ENCODE measurements around the gene COL23A1. TPM values are rescaled to one million over a fixed set of nuclear protein-coding genes. Genes with fewer than 3 reads are reported as not detected.
"Not testable (repeated sequence)": the region's sequence is repeated elsewhere in the genome, so short reads cannot be mapped to it uniquely, and the experiment has no call there.

Gene COL23A1
- total RNA-seq, 1 experiment from 2014 or later, result 15.0 TPM

GRCh38 chr5:178370102-178370501 lies 220.1 kb downstream of the COL23A1 start:
- no peak for TF ChIP-seq GRHL2 (CRISPR knock-in tag; IDR thresholded peaks at IDR 0.05; ENCODE audit: insufficient replicate concordance, severe bottlenecking)
- no peak for TF ChIP-seq KAT7 (CRISPR knock-in tag; IDR thresholded peaks at IDR 0.05; ENCODE audit: borderline replicate concordance)
- TF ChIP-seq HMGA2 (CRISPR knock-in tag; IDR thresholded peaks at IDR 0.05), result no peak
- no peak for TF ChIP-seq FOXP1 (CRISPR knock-in tag; IDR thresholded peaks at IDR 0.05; ENCODE audit: borderline replicate concordance)
- no peak for TF ChIP-seq E2F4 (CRISPR knock-in tag; IDR thresholded peaks at IDR 0.05; ENCODE audit: borderline replicate concordance, low read depth)
- TF ChIP-seq, protein P1, sequence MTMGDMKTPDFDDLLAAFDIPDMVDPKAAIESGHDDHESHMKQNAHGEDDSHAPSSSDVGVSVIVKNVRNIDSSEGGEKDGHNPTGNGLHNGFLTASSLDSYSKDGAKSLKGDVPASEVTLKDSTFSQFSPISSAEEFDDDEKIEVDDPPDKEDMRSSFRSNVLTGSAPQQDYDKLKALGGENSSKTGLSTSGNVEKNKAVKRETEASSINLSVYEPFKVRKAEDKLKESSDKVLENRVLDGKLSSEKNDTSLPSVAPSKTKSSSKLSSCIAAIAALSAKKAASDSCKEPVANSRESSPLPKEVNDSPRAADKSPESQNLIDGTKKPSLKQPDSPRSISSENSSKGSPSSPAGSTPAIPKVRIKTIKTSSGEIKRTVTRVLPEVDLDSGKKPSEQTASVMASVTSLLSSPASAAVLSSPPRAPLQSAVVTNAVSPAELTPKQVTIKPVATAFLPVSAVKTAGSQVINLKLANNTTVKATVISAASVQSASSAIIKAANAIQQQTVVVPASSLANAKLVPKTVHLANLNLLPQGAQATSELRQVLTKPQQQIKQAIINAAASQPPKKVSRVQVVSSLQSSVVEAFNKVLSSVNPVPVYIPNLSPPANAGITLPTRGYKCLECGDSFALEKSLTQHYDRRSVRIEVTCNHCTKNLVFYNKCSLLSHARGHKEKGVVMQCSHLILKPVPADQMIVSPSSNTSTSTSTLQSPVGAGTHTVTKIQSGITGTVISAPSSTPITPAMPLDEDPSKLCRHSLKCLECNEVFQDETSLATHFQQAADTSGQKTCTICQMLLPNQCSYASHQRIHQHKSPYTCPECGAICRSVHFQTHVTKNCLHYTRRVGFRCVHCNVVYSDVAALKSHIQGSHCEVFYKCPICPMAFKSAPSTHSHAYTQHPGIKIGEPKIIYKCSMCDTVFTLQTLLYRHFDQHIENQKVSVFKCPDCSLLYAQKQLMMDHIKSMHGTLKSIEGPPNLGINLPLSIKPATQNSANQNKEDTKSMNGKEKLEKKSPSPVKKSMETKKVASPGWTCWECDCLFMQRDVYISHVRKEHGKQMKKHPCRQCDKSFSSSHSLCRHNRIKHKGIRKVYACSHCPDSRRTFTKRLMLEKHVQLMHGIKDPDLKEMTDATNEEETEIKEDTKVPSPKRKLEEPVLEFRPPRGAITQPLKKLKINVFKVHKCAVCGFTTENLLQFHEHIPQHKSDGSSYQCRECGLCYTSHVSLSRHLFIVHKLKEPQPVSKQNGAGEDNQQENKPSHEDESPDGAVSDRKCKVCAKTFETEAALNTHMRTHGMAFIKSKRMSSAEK (CRISPR knock-in tag; IDR thresholded peaks at IDR 0.05; ENCODE audit: borderline replicate concordance), result no peak
- no peak for TF ChIP-seq ATF2 (CRISPR knock-in tag; IDR thresholded peaks at IDR 0.05; ENCODE audit: borderline replicate concordance, low read depth)
- no peak for TF ChIP-seq CREM (CRISPR knock-in tag; IDR thresholded peaks at IDR 0.05)
- no peak for TF ChIP-seq ZBTB21 (CRISPR knock-in tag; IDR thresholded peaks at IDR 0.05; ENCODE audit: borderline replicate concordance)
- TF ChIP-seq USF2 (CRISPR knock-in tag; IDR thresholded peaks at IDR 0.05), result no peak
- TF ChIP-seq, protein P2, sequence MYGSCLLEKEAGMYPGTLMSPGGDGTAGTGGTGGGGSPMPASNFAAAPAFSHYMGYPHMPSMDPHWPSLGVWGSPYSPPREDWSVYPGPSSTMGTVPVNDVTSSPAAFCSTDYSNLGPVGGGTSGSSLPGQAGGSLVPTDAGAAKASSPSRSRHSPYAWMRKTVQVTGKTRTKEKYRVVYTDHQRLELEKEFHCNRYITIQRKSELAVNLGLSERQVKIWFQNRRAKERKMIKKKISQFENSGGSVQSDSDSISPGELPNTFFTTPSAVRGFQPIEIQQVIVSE (CRISPR knock-in tag; IDR thresholded peaks at IDR 0.05; ENCODE audit: borderline replicate concordance), result no peak
- peaks cover 17% of the 10 kb centered on the region for H3K36me3 Mint-ChIP-seq
- ATAC-seq (no peak), DNase-seq (ENCODE audit: low spot score) (no peak)
- CTCF ChIA-PET, result no interaction called here
- H3K9me3 Mint-ChIP-seq, result peaks cover 15% of the 10 kb centered on the region
- H3K27ac Mint-ChIP-seq, result no peak overlapping the region
- peaks cover 25% of the 10 kb centered on the region for H3K4me1 Mint-ChIP-seq
- POLR2A ChIA-PET, result no interaction called here
- H3K4me3 Mint-ChIP-seq, result no peak overlapping the region
- no peaks in the 10 kb centered on the region; the same call in 1 of the 2 replicates for H3K27me3 Mint-ChIP-seq (ENCODE audit: low read depth)

GRCh38 chr5:178369469-178369868 lies 220.7 kb downstream of the COL23A1 start:
- H3K36me3 Mint-ChIP-seq, result peaks cover 17% of the 10 kb centered on the region
- H3K27me3 Mint-ChIP-seq (ENCODE audit: low read depth); H3K27ac Mint-ChIP-seq; H3K4me3 Mint-ChIP-seq; DNase-seq (ENCODE audit: low spot score); POLR2A ChIA-PET; CTCF ChIA-PET; ATAC-seq: not testable (repeated sequence)
- peaks cover 15% of the 10 kb centered on the region for H3K9me3 Mint-ChIP-seq
- peaks cover 25% of the 10 kb centered on the region for H3K4me1 Mint-ChIP-seq

- H3K4me1 Mint-ChIP-seq, result peaks cover 25% of the 10 kb centered on the region
- TF ChIP-seq ZNF281 (CRISPR knock-in tag; IDR thresholded peaks at IDR 0.05) (no peak), SMAD4 (CRISPR knock-in tag; IDR thresholded peaks at IDR 0.05) (no peak), ZNF425 (CRISPR knock-in tag; conservative IDR thresholded peaks at IDR 0.05) (no peak), FOXP1 (CRISPR knock-in tag; IDR thresholded peaks at IDR 0.05; ENCODE audit: borderline replicate concordance) (no peak), TP53 (CRISPR knock-in tag; IDR thresholded peaks at IDR 0.05) (no peak), ZNF138 (CRISPR knock-in tag; conservative IDR thresholded peaks at IDR 0.05) (no peak), TEAD1 (CRISPR knock-in tag; IDR thresholded peaks at IDR 0.05) (no peak)
Observed at GRCh38 chr5:178368716-178369300, 221.4 kb downstream of the COL23A1 start.

More at GRCh38 chr5:178368716-178369300, 221.4 kb downstream of the COL23A1 start:
- DNase-seq (ENCODE audit: low spot score), result no peak
- Mint-ChIP-seq H3K27ac (no peak overlapping the region), H3K27me3 (ENCODE audit: low read depth) (no peaks in the 10 kb centered on the region; the same call in 1 of the 2 replicates), H3K4me3 (no peak overlapping the region), H3K9me3 (peaks cover 15% of the 10 kb centered on the region), H3K36me3 (peaks cover 17% of the 10 kb centered on the region)
- ATAC-seq, result no peak
- ChIA-PET POLR2A (no interaction called here), CTCF (no interaction called here)
